ENCODE data around the gene RASGRP1. TPM values are rescaled to one million over a fixed set of nuclear protein-coding genes. Genes with fewer than 3 reads are reported as not detected.

Gene RASGRP1
- total RNA-seq, 1 donor, result 0.36 TPM

DNA sequence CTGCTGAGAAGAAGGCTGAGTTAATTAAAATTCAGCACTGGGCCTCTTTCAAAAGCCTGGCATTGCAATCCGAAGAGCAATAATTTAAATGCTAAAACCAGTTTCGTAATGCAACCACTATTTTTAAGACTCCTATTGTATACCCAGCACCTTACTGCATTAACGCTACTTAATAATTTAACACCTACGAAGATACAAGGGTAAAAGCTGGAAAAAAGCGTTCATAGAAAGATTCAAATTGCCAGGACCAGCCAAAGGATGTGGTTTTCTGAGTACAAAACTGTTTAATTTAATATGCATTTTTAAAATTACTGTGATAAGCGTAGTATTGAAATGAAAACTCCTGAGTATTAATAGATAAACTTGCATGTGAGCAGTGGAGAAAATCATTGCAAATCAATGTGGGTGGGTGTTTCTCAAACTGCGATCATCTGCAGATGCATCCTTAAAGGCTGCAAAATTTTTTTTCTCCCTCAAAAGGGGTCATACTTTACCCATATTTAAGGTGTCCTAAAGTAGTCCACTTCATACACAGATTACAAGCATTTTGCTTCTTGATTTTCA lies 12.9 kb upstream of the RASGRP1 start:
- TF ChIP-seq, protein P1, sequence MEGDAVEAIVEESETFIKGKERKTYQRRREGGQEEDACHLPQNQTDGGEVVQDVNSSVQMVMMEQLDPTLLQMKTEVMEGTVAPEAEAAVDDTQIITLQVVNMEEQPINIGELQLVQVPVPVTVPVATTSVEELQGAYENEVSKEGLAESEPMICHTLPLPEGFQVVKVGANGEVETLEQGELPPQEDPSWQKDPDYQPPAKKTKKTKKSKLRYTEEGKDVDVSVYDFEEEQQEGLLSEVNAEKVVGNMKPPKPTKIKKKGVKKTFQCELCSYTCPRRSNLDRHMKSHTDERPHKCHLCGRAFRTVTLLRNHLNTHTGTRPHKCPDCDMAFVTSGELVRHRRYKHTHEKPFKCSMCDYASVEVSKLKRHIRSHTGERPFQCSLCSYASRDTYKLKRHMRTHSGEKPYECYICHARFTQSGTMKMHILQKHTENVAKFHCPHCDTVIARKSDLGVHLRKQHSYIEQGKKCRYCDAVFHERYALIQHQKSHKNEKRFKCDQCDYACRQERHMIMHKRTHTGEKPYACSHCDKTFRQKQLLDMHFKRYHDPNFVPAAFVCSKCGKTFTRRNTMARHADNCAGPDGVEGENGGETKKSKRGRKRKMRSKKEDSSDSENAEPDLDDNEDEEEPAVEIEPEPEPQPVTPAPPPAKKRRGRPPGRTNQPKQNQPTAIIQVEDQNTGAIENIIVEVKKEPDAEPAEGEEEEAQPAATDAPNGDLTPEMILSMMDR (IDR thresholded peaks at IDR 0.05; ENCODE audit: extremely low read depth, low read depth, low read length), result no peak
- Histone ChIP-seq H3K4me1 (ENCODE audit: insufficient read depth, low read length) (no peaks in the 10 kb centered on the region), H3K27ac (ENCODE audit: low read depth, low read length) (no peak overlapping the region), H4K20me1 (ENCODE audit: insufficient read depth, low read length) (no peaks in the 10 kb centered on the region), H3K4me3 (ENCODE audit: insufficient read depth, low read length) (no peak overlapping the region), H2AFZ (ENCODE audit: low read length) (no peak overlapping the region), H3K4me2 (ENCODE audit: insufficient read depth, low read length) (no peak overlapping the region), H3K27me3 (ENCODE audit: insufficient read depth, low read length) (peaks cover 34% of the 10 kb centered on the region), H3K79me2 (ENCODE audit: insufficient read depth, low read length) (no peaks in the 10 kb centered on the region), H3K36me3 (ENCODE audit: insufficient read depth, low read length) (no peaks in the 10 kb centered on the region), H3K9me3 (ENCODE audit: low read depth, low read length) (no peaks in the 10 kb centered on the region)
- DNase-seq (ENCODE audit: insufficient read length, low spot score, missing footprints), result no peak

DNA sequence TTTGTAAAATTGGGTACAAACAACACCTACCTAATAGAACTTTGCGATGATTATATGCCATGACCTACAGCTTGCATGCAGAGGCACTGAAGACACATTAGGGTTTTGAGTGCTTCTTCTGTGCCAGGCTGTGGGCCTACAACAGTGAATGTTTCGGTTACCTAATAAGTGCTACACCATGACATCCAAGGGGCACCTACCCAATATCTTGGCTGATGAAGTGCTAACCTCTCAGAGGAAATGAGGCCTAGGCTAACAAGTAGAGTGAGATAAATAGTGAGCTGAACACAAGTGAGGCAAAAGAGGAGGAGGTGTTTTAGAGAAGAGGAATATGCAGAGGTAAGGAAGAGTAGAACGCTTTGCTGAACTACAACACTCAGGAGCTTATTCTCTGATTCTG lies 12.2 kb upstream of the RASGRP1 start:
- H2AFZ ChIP-seq (ENCODE audit: low read length), result no peak overlapping the region
- DNase-seq (ENCODE audit: insufficient read length, low spot score, missing footprints), result no peak
- H4K20me1 ChIP-seq (ENCODE audit: insufficient read depth, low read length), result no peaks in the 10 kb centered on the region
- H3K27ac ChIP-seq (ENCODE audit: low read depth, low read length), result no peak overlapping the region
- no peaks in the 10 kb centered on the region for H3K4me1 ChIP-seq (ENCODE audit: insufficient read depth, low read length)
- peaks cover 33% of the 10 kb centered on the region for H3K27me3 ChIP-seq (ENCODE audit: insufficient read depth, low read length)
- no peak overlapping the region for H3K4me2 ChIP-seq (ENCODE audit: insufficient read depth, low read length)
- H3K79me2 ChIP-seq (ENCODE audit: insufficient read depth, low read length), result no peaks in the 10 kb centered on the region
- H3K36me3 ChIP-seq (ENCODE audit: insufficient read depth, low read length), result no peaks in the 10 kb centered on the region
- H3K9me3 ChIP-seq (ENCODE audit: low read depth, low read length), result no peaks in the 10 kb centered on the region
- H3K4me3 ChIP-seq (ENCODE audit: insufficient read depth, low read length), result no peak overlapping the region
- TF ChIP-seq, protein P1 (IDR thresholded peaks at IDR 0.05; ENCODE audit: extremely low read depth, low read depth, low read length), result no peak

DNA sequence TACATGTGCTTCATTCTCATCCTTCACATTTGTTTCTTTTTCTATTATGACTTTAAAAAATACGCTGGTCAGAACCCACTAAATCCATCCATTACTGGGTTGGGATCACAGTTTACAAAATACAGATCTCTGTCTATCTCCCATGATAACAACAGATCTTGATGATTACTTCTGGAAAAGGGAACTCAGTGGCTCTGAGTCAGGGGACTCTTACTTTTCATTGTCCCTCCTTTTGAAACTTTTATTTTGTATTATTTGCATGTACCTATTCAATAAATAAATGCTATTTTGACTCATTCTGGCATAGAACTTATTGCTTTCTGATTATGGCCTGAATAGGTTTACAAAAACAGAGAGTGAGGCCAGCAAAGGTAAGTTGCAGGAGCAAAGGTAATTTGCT lies 11.6 kb upstream of the RASGRP1 start:
- no peak overlapping the region for H2AFZ ChIP-seq (ENCODE audit: low read length)
- TF ChIP-seq, protein P1 (IDR thresholded peaks at IDR 0.05; ENCODE audit: extremely low read depth, low read depth, low read length), result no peak
- H3K9me3 ChIP-seq (ENCODE audit: low read depth, low read length), result no peaks in the 10 kb centered on the region
- no peaks in the 10 kb centered on the region for H4K20me1 ChIP-seq (ENCODE audit: insufficient read depth, low read length)
- no peak overlapping the region for H3K4me3 ChIP-seq (ENCODE audit: insufficient read depth, low read length)
- peaks cover 31% of the 10 kb centered on the region for H3K27me3 ChIP-seq (ENCODE audit: insufficient read depth, low read length)
- H3K79me2 ChIP-seq (ENCODE audit: insufficient read depth, low read length), result no peaks in the 10 kb centered on the region
- H3K4me2 ChIP-seq (ENCODE audit: insufficient read depth, low read length), result no peak overlapping the region
- no peaks in the 10 kb centered on the region for H3K4me1 ChIP-seq (ENCODE audit: insufficient read depth, low read length)
- no peaks in the 10 kb centered on the region for H3K36me3 ChIP-seq (ENCODE audit: insufficient read depth, low read length)
- no peak for DNase-seq (ENCODE audit: insufficient read length, low spot score, missing footprints)
- H3K27ac ChIP-seq (ENCODE audit: low read depth, low read length), result no peak overlapping the region

DNA sequence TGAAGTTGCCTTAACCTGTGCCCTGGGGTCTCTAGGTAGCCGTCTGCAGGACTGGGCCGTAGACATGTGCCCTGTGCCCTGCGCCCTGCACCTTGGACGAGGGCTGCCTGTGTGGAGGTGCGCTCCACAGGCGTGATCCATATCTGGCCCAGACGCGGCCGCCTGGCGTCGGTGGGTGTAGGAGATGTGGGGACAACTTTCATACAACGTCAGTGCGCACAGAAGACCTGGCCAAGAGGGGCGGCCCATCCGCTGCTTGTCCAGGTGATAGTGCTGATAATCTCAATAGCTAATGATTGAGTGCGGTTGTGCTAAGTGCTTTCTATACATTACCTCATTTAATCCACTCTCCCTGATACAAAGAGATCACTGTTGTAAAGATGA lies 665 bp upstream of the RASGRP1 start:
- Histone ChIP-seq H3K27me3 (ENCODE audit: insufficient read depth, low read length) (peaks cover 54% of the 10 kb centered on the region), H3K27ac (ENCODE audit: low read depth, low read length) (no peak overlapping the region), H3K4me2 (ENCODE audit: insufficient read depth, low read length) (peak overlapping the region; percentile 77), H3K9me3 (ENCODE audit: low read depth, low read length) (no peaks in the 10 kb centered on the region), H2AFZ (ENCODE audit: low read length) (no peak overlapping the region), H3K4me1 (ENCODE audit: insufficient read depth, low read length) (peaks cover 5% of the 10 kb centered on the region), H4K20me1 (ENCODE audit: insufficient read depth, low read length) (peaks cover 2% of the 10 kb centered on the region), H3K36me3 (ENCODE audit: insufficient read depth, low read length) (no peaks in the 10 kb centered on the region), H3K79me2 (ENCODE audit: insufficient read depth, low read length) (no peaks in the 10 kb centered on the region), H3K4me3 (ENCODE audit: insufficient read depth, low read length) (no peak overlapping the region)
- peak; percentile 75 for DNase-seq (ENCODE audit: insufficient read length, low spot score, missing footprints)
- TF ChIP-seq, protein P1 (IDR thresholded peaks at IDR 0.05; ENCODE audit: extremely low read depth, low read depth, low read length), result no peak
